Measurements from ENCODE around the gene TRNT1.

DNA sequence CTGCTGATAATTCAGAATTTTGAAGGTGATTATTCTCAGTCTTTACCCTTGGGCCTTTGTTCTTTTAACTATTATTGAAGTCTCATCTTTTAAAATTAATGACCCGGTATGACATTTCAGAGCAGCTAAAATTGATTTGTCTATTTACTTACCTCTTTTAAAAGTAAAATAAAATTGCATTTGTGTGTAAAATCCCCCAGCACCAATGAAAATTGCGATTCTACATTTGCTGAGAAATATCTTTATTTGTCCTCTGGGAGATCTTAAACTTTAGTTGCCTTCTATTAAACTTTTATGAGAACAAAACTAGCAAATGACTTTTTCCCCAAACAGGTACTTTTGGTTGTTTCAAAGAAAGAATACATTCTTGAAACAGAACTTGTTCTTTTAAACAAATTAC, 9.1 kb upstream of the TRNT1 start:
- TF ChIP-seq, protein P1, sequence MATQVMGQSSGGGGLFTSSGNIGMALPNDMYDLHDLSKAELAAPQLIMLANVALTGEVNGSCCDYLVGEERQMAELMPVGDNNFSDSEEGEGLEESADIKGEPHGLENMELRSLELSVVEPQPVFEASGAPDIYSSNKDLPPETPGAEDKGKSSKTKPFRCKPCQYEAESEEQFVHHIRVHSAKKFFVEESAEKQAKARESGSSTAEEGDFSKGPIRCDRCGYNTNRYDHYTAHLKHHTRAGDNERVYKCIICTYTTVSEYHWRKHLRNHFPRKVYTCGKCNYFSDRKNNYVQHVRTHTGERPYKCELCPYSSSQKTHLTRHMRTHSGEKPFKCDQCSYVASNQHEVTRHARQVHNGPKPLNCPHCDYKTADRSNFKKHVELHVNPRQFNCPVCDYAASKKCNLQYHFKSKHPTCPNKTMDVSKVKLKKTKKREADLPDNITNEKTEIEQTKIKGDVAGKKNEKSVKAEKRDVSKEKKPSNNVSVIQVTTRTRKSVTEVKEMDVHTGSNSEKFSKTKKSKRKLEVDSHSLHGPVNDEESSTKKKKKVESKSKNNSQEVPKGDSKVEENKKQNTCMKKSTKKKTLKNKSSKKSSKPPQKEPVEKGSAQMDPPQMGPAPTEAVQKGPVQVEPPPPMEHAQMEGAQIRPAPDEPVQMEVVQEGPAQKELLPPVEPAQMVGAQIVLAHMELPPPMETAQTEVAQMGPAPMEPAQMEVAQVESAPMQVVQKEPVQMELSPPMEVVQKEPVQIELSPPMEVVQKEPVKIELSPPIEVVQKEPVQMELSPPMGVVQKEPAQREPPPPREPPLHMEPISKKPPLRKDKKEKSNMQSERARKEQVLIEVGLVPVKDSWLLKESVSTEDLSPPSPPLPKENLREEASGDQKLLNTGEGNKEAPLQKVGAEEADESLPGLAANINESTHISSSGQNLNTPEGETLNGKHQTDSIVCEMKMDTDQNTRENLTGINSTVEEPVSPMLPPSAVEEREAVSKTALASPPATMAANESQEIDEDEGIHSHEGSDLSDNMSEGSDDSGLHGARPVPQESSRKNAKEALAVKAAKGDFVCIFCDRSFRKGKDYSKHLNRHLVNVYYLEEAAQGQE (IDR thresholded peaks at IDR 0.05; ENCODE audit: insufficient read depth in 1 of 2, low read depth in 2 of 2, low read length in 2 of 2) = no peak
- no peak for TF ChIP-seq POLR2AphosphoS5 (IDR thresholded peaks at IDR 0.05; ENCODE audit: low read depth, low read length)
- TF ChIP-seq SIN3A (IDR thresholded peaks at IDR 0.05; ENCODE audit: borderline replicate concordance, insufficient read depth, low read length) = no peak
- TF ChIP-seq TAF1 (IDR thresholded peaks at IDR 0.05; ENCODE audit: borderline replicate concordance, insufficient read depth, low read length) = no peak
